Effector memory CD4-positive, alpha-beta T cell (primary cell): Measurements from ENCODE around the gene WIPI1.
A peak's percentile ranks its signal among the peaks of the same experiment; 100 is the strongest.
"Not testable (repeated sequence)": the region's sequence is repeated elsewhere in the genome, so short reads cannot be mapped to it uniquely, and the experiment has no call there.

Experiments
- DNase-seq, 3 donors: peaks; one replicate each; pipeline ENCODE4 v3.0.0-alpha.2; 2020
- H3K27ac ChIP-seq: 2 replicates; pipeline ENCODE4 v1.7.0; 2013; ENCODE audit warnings: mild to moderate bottlenecking, low read length, moderate library complexity; ENCODE audit not compliant: insufficient read depth, poor library complexity, severe bottlenecking
- H3K27me3 ChIP-seq: replicated peaks from 2 replicates; pipeline ENCODE4 v1.7.0; 2013; ENCODE audit warnings: mild to moderate bottlenecking, low read length; ENCODE audit not compliant: insufficient read depth, control insufficient read depth, poor library complexity, severe bottlenecking
- H3K36me3 ChIP-seq: 2 replicates; pipeline ENCODE4 v1.7.0; 2013; ENCODE audit warnings: mild to moderate bottlenecking, low read length, moderate library complexity; ENCODE audit not compliant: control insufficient read depth, insufficient read depth
- H3K4me1 ChIP-seq: 2 replicates; pipeline ENCODE4 v1.7.0; 2013; ENCODE audit warnings: low read length, mild to moderate bottlenecking; ENCODE audit not compliant: control insufficient read depth, insufficient read depth, poor library complexity, severe bottlenecking
- H3K4me3 ChIP-seq: 2 replicates; pipeline ENCODE4 v1.7.0; 2013; ENCODE audit warnings: low read length, low read depth, mild to moderate bottlenecking; ENCODE audit not compliant: insufficient read depth, poor library complexity, severe bottlenecking
- H3K9me3 ChIP-seq: 2 replicates; pipeline ENCODE4 v1.7.0; 2013; ENCODE audit warnings: mild to moderate bottlenecking, low read length, moderate library complexity; ENCODE audit not compliant: control insufficient read depth

WIPI1 gene

GRCh38 chr17:68418876-68419275 is 38.4 kb downstream of the WIPI1 start:
- no peaks in the 10 kb centered on the region for H3K27me3 ChIP-seq
- no peak for DNase-seq
- peaks cover 3% of the 10 kb centered on the region for H3K9me3 ChIP-seq
- H3K36me3 ChIP-seq: peaks cover 19% of the 10 kb centered on the region
- H3K27ac ChIP-seq: no peak overlapping the region
- H3K4me1 ChIP-seq: no peaks in the 10 kb centered on the region
- no peak overlapping the region for H3K4me3 ChIP-seq

- peaks cover 12% of the 10 kb centered on the region for H3K36me3 ChIP-seq
- no peaks in the 10 kb centered on the region for H3K4me1 ChIP-seq
- H3K9me3 ChIP-seq: peaks cover 3% of the 10 kb centered on the region
- H3K27me3 ChIP-seq: no peaks in the 10 kb centered on the region
- no peak for DNase-seq
- no peak overlapping the region for H3K27ac ChIP-seq
- H3K4me3 ChIP-seq: no peak overlapping the region
Observed at GRCh38 chr17:68417317-68417716, 40.0 kb downstream of the WIPI1 start.

GRCh38 chr17:68414901-68415300 is 42.4 kb downstream of the WIPI1 start:
- not testable (repeated sequence) for H3K36me3 ChIP-seq, H3K9me3 ChIP-seq, H3K4me3 ChIP-seq, H3K27me3 ChIP-seq, H3K27ac ChIP-seq, DNase-seq, H3K4me1 ChIP-seq

- H3K4me3 ChIP-seq, H3K4me1 ChIP-seq, H3K27me3 ChIP-seq, H3K9me3 ChIP-seq, H3K27ac ChIP-seq, H3K36me3 ChIP-seq: not testable (repeated sequence)
- peak; percentile 28 to 47 (median 35) for DNase-seq
Observed at GRCh38 chr17:68413597-68414560, 43.4 kb downstream of the WIPI1 start.

- not testable (repeated sequence) for H3K4me3 ChIP-seq, H3K36me3 ChIP-seq, H3K27ac ChIP-seq, H3K27me3 ChIP-seq, H3K9me3 ChIP-seq, H3K4me1 ChIP-seq, DNase-seq
Observed at GRCh38 chr17:68407656-68408055, 49.6 kb downstream of the WIPI1 start.

- H3K9me3 ChIP-seq, H3K4me3 ChIP-seq, H3K27me3 ChIP-seq, H3K36me3 ChIP-seq, DNase-seq, H3K27ac ChIP-seq: not testable (repeated sequence)
- peaks cover 15% of the 10 kb centered on the region for H3K4me1 ChIP-seq
Observed at GRCh38 chr17:68403837-68404236, 53.5 kb downstream of the WIPI1 start.

- DNase-seq: no peak
Observed at GRCh38 chr17:68403122-68403521, 54.2 kb downstream of the WIPI1 start.

GRCh38 chr17:68401288-68401687 is 56.0 kb downstream of the WIPI1 start:
- Histone ChIP-seq H3K9me3 (no peaks in the 10 kb centered on the region), H3K27me3 (no peaks in the 10 kb centered on the region), H3K36me3 (no peaks in the 10 kb centered on the region), H3K27ac (no peak overlapping the region), H3K4me3 (no peak overlapping the region), H3K4me1 (peaks cover 21% of the 10 kb centered on the region)
- no peak for DNase-seq

More at GRCh38 chr17:68403122-68403521, 54.2 kb downstream of the WIPI1 start:
- no peak overlapping the region for H3K27ac ChIP-seq
- H3K9me3 ChIP-seq: no peaks in the 10 kb centered on the region
- no peak overlapping the region for H3K4me3 ChIP-seq
- peaks cover 15% of the 10 kb centered on the region for H3K4me1 ChIP-seq
- no peaks in the 10 kb centered on the region for H3K36me3 ChIP-seq
- no peaks in the 10 kb centered on the region for H3K27me3 ChIP-seq

- H3K36me3 ChIP-seq: no peaks in the 10 kb centered on the region
- H3K4me3 ChIP-seq: no peak overlapping the region
- no peak for DNase-seq
- H3K27ac ChIP-seq: no peak overlapping the region
- H3K4me1 ChIP-seq: peaks cover 21% of the 10 kb centered on the region
- H3K9me3 ChIP-seq: no peaks in the 10 kb centered on the region
- H3K27me3 ChIP-seq: no peaks in the 10 kb centered on the region
Observed at GRCh38 chr17:68400404-68400735, 56.9 kb downstream of the WIPI1 start.

- H3K4me3 ChIP-seq: no peak overlapping the region
- peaks cover 21% of the 10 kb centered on the region for H3K4me1 ChIP-seq
- DNase-seq: no peak
Observed at GRCh38 chr17:68399638-68400403, 57.5 kb downstream of the WIPI1 start.

More at GRCh38 chr17:68399638-68400403, 57.5 kb downstream of the WIPI1 start:
- Histone ChIP-seq H3K36me3 (peaks cover 4% of the 10 kb centered on the region), H3K9me3 (peaks cover 5% of the 10 kb centered on the region), H3K27me3 (no peaks in the 10 kb centered on the region), H3K27ac (no peak overlapping the region)
